ENCODE measurements around the gene TTN. TPM values are rescaled to one million over a fixed set of nuclear protein-coding genes. Genes with fewer than 3 reads are reported as not detected.

Gene TTN
- total RNA-seq, 6 experiments from 2014 or later = 0.42 to 9.5 (median 0.97) TPM

GRCh38 chr2:178845566-178846457, 38.6 kb upstream of the TTN start:
- TF ChIP-seq POLR2A (IDR thresholded peaks at IDR 0.05) (no peak), CTCF (IDR thresholded peaks at IDR 0.05) (no peak)
- no peaks in the 10 kb centered on the region for H3K9me3 ChIP-seq
- H3K36me3 ChIP-seq = no peaks in the 10 kb centered on the region
- H3K4me1 ChIP-seq = no peaks in the 10 kb centered on the region
- whole genome bisulfite sequencing (ENCODE audit: insufficient coverage, low coverage, low lambda C conversion rate, missing lambda C conversion rate) = 37% methylated on average over 2 of the region's 2 CpGs
- no peaks in the 10 kb centered on the region for H3K27me3 ChIP-seq
- no peak overlapping the region for H3K27ac ChIP-seq
- DNase-seq = no peak
- intact Hi-C loops (cut with DNase I) = no loop called here
- no peak for ATAC-seq
- no peak overlapping the region for H3K4me3 ChIP-seq

- Histone ChIP-seq H3K27me3 (no peaks in the 10 kb centered on the region), H3K36me3 (no peaks in the 10 kb centered on the region), H3K9me3 (no peaks in the 10 kb centered on the region), H3K4me3 (no peak overlapping the region), H3K27ac (no peak overlapping the region), H3K4me1 (no peaks in the 10 kb centered on the region)
- DNase-seq (no peak), ATAC-seq (no peak)
- TF ChIP-seq POLR2A (IDR thresholded peaks at IDR 0.05) (no peak), CTCF (IDR thresholded peaks at IDR 0.05) (no peak)
- 57% methylated on average over 2 of the region's 2 CpGs for WGBS (ENCODE audit: insufficient coverage, low coverage, low lambda C conversion rate, missing lambda C conversion rate)
- intact Hi-C loops (cut with DNase I) = no loop called here
Measured at GRCh38 chr2:178844701-178845100, 37.5 kb upstream of the TTN start.

GRCh38 chr2:178844269-178844668, 37.0 kb upstream of the TTN start:
- H3K27ac ChIP-seq = no peak overlapping the region
- intact Hi-C loops (cut with DNase I) = no loop called here
- H3K27me3 ChIP-seq = no peaks in the 10 kb centered on the region
- ATAC-seq (no peak), DNase-seq (no peak)
- H3K4me3 ChIP-seq = no peak overlapping the region
- H3K9me3 ChIP-seq = no peaks in the 10 kb centered on the region
- WGBS (ENCODE audit: insufficient coverage, low coverage, low lambda C conversion rate, missing lambda C conversion rate) = 41% methylated on average over 4 of the region's 4 CpGs
- H3K4me1 ChIP-seq = no peaks in the 10 kb centered on the region
- H3K36me3 ChIP-seq = no peaks in the 10 kb centered on the region
- TF ChIP-seq POLR2A (IDR thresholded peaks at IDR 0.05) = no peak
- TF ChIP-seq CTCF (IDR thresholded peaks at IDR 0.05) = no peak

- Histone ChIP-seq H3K27me3 (no peaks in the 10 kb centered on the region), H3K4me3 (no peak overlapping the region), H3K4me1 (no peaks in the 10 kb centered on the region), H3K36me3 (no peaks in the 10 kb centered on the region), H3K9me3 (no peaks in the 10 kb centered on the region), H3K27ac (no peak overlapping the region)
- intact Hi-C loops (cut with DNase I) = no loop called here
- ATAC-seq (no peak), DNase-seq (no peak)
- 62% methylated on average over 1 of the region's 1 CpG for WGBS (ENCODE audit: insufficient coverage, low coverage, low lambda C conversion rate, missing lambda C conversion rate)
- TF ChIP-seq POLR2A (IDR thresholded peaks at IDR 0.05) (no peak), CTCF (IDR thresholded peaks at IDR 0.05) (no peak)
Measured at GRCh38 chr2:178843697-178844096, 36.5 kb upstream of the TTN start.
